Gastroesophageal sphincter (tissue), 3 donors: ENCODE results near the gene GNB5.

Source experiments
- POLR2A ChIP-seq, 2 donors: fragments of 450-650 bp; IDR thresholded peaks; one replicate each; pipeline ENCODE4 v1.6.1; 2017; ENCODE audit warnings: antibody characterized with exemption in 2 of 2, mild to moderate bottlenecking in 2 of 2, moderate library complexity in 1 of 2
- POLR2AphosphoS5 ChIP-seq: sonication (generic); formaldehyde crosslinking; IDR thresholded peaks from one replicate; pipeline ENCODE4 v1.6.1; 2017; ENCODE audit warnings: antibody characterized with exemption
- TF ChIP-seq, protein P1 (sequence below), 4 experiments: fragments of 200-600 bp in 2 of 4; fragments of 450-650 bp in 2 of 4; sonication (generic) in 1 of 4; IDR thresholded peaks; one replicate each; pipeline ENCODE4 v1.5.1; 2017 to 2019; ENCODE audit warnings: antibody characterized with exemption in 4 of 4, mild to moderate bottlenecking in 2 of 4, moderate library complexity in 2 of 4

GRCh38 chr15:52181938-52182780 lies 9.0 kb downstream of the GNB5 start:
- TF ChIP-seq POLR2A (IDR thresholded peaks at IDR 0.05) (no peak), POLR2AphosphoS5 (no peak)
- TF ChIP-seq, protein P1, sequence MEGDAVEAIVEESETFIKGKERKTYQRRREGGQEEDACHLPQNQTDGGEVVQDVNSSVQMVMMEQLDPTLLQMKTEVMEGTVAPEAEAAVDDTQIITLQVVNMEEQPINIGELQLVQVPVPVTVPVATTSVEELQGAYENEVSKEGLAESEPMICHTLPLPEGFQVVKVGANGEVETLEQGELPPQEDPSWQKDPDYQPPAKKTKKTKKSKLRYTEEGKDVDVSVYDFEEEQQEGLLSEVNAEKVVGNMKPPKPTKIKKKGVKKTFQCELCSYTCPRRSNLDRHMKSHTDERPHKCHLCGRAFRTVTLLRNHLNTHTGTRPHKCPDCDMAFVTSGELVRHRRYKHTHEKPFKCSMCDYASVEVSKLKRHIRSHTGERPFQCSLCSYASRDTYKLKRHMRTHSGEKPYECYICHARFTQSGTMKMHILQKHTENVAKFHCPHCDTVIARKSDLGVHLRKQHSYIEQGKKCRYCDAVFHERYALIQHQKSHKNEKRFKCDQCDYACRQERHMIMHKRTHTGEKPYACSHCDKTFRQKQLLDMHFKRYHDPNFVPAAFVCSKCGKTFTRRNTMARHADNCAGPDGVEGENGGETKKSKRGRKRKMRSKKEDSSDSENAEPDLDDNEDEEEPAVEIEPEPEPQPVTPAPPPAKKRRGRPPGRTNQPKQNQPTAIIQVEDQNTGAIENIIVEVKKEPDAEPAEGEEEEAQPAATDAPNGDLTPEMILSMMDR (IDR thresholded peaks at IDR 0.05), result no peak
